HEK293T (cell line): ENCODE data around the gene LRTM1.

ENCODE experiments used
- CTCF ChIA-PET: fragments of 350-600 bp; formaldehyde crosslinking; extraction: SDS; loops from one replicate; lab custom pipeline; 2021; ENCODE audit warnings: antibody characterized with exemption, inconsistent platforms; lab: Yijun Ruan, JAX
- POLR2A ChIA-PET: fragments of 350-600 bp; formaldehyde crosslinking; extraction: SDS; loops from one replicate; lab custom pipeline; 2020; ENCODE audit warnings: antibody characterized with exemption, inconsistent platforms; lab: Yijun Ruan, JAX
- DNase-seq: peaks from one replicate; pipeline ENCODE4 v3.0.0; 2012; ENCODE audit warnings: mixed read lengths; ENCODE audit errors: extremely low spot score
- ARNT ChIP-seq: fragments of 450-650 bp; IDR thresholded peaks from 2 replicates; pipeline ENCODE4 v1.6.1; 2017; ENCODE audit warnings: mild to moderate bottlenecking
- BHLHE40 ChIP-seq: fragments of 450-650 bp; IDR thresholded peaks from 2 replicates; pipeline ENCODE4 v1.6.1; 2016; ENCODE audit warnings: mild to moderate bottlenecking, moderate library complexity, borderline replicate concordance
- CTBP1 ChIP-seq: fragments of 450-650 bp; IDR thresholded peaks from 2 replicates; pipeline ENCODE4 v1.6.1; 2016; ENCODE audit warnings: borderline replicate concordance
- ELF4 ChIP-seq: fragments of 450-650 bp; IDR thresholded peaks from 2 replicates; pipeline ENCODE4 v1.6.1; 2017; ENCODE audit warnings: antibody characterized with exemption
- FOXA1 ChIP-seq: fragments of 450-650 bp; IDR thresholded peaks from 2 replicates; pipeline ENCODE4 v1.6.1; 2016; ENCODE audit warnings: mild to moderate bottlenecking
- FOXK2 ChIP-seq: fragments of 450-650 bp; IDR thresholded peaks from 2 replicates; pipeline ENCODE4 v1.6.1; 2016; ENCODE audit warnings: mild to moderate bottlenecking
- FOXM1 ChIP-seq: fragments of 450-650 bp; IDR thresholded peaks from 2 replicates; pipeline ENCODE4 v1.6.1; 2017; ENCODE audit warnings: mild to moderate bottlenecking, borderline replicate concordance
- HDGF ChIP-seq: fragments of 450-650 bp; IDR thresholded peaks from 2 replicates; pipeline ENCODE4 v1.6.1; 2017; ENCODE audit warnings: antibody characterized with exemption, borderline replicate concordance
- L3MBTL2 ChIP-seq: fragments of 450-650 bp; conservative IDR thresholded peaks from 2 replicates; pipeline ENCODE4 v1.6.1; 2016; ENCODE audit warnings: mild to moderate bottlenecking
- LEF1 ChIP-seq: fragments of 450-650 bp; IDR thresholded peaks from 2 replicates; pipeline ENCODE4 v1.6.1; 2017; ENCODE audit warnings: mild to moderate bottlenecking, borderline replicate concordance
- NFRKB ChIP-seq: fragments of 450-650 bp; IDR thresholded peaks from 2 replicates; pipeline ENCODE4 v1.6.1; 2016; ENCODE audit warnings: mild to moderate bottlenecking, moderate library complexity
- PKNOX1 ChIP-seq: fragments of 450-650 bp; IDR thresholded peaks from 2 replicates; pipeline ENCODE4 v1.6.1; 2016
- SP1 ChIP-seq: fragments of 450-650 bp; IDR thresholded peaks from 2 replicates; pipeline ENCODE4 v1.6.1; 2017
- SUZ12 ChIP-seq: fragments of 450-650 bp; IDR thresholded peaks from 2 replicates; pipeline ENCODE4 v1.6.1; 2016; ENCODE audit warnings: mild to moderate bottlenecking
- TARDBP ChIP-seq: fragments of 450-650 bp; IDR thresholded peaks from 2 replicates; pipeline ENCODE4 v1.6.1; 2016
- ZNF384 ChIP-seq: fragments of 450-650 bp; IDR thresholded peaks from 2 replicates; pipeline ENCODE4 v1.6.1; 2016

Gene LRTM1

GRCh38 chr3:54915976-54916375 is 11.9 kb downstream of the LRTM1 start:
- DNase-seq = no peak
- CTCF ChIA-PET = no interaction called here
- POLR2A ChIA-PET = no interaction called here
- TF ChIP-seq FOXA1 (no peak), HDGF (no peak), TARDBP (no peak), LEF1 (no peak), ARNT (no peak), NFRKB (no peak), FOXK2 (no peak), ELF4 (no peak), BHLHE40 (no peak), SUZ12 (no peak)

GRCh38 chr3:54915181-54915580 is 12.7 kb downstream of the LRTM1 start:
- DNase-seq = no peak
- ChIA-PET CTCF (no interaction called here), POLR2A (no interaction called here)
- TF ChIP-seq SUZ12 (no peak), LEF1 (no peak), ZNF384 (no peak), BHLHE40 (no peak), HDGF (no peak), SP1 (no peak), PKNOX1 (no peak), NFRKB (no peak), CTBP1 (no peak), FOXM1 (no peak), FOXA1 (no peak), FOXK2 (no peak), ARNT (no peak), L3MBTL2 (no peak)

GRCh38 chr3:54914180-54914579 is 13.7 kb downstream of the LRTM1 start:
- ChIA-PET POLR2A (no interaction called here), CTCF (no interaction called here)
- no peak for TF ChIP-seq ZNF384
- TF ChIP-seq SUZ12 = no peak
- no peak for TF ChIP-seq BHLHE40
- TF ChIP-seq L3MBTL2 = no peak
- TF ChIP-seq NFRKB = no peak
- TF ChIP-seq PKNOX1 = no peak
- TF ChIP-seq HDGF = no peak
- no peak for TF ChIP-seq ELF4
- no peak for TF ChIP-seq FOXK2
- TF ChIP-seq FOXM1 = no peak
- no peak for TF ChIP-seq FOXA1
- no peak for DNase-seq

- ChIA-PET CTCF (no interaction called here), POLR2A (no interaction called here)
- no peak for DNase-seq
Observed at GRCh38 chr3:54909191-54909590, 18.7 kb downstream of the LRTM1 start.

GRCh38 chr3:54906763-54907162 is 21.1 kb downstream of the LRTM1 start:
- CTCF ChIA-PET = no interaction called here
- TF ChIP-seq BHLHE40 (no peak), HDGF (no peak), ZNF384 (no peak), L3MBTL2 (no peak), TARDBP (no peak)
- POLR2A ChIA-PET = no interaction called here
- DNase-seq = no peak

More at GRCh38 chr3:54909191-54909590, 18.7 kb downstream of the LRTM1 start:
- TF ChIP-seq NFRKB = no peak
- no peak for TF ChIP-seq FOXK2
- no peak for TF ChIP-seq BHLHE40
- no peak for TF ChIP-seq HDGF
- TF ChIP-seq PKNOX1 = no peak
- no peak for TF ChIP-seq SUZ12
- TF ChIP-seq LEF1 = no peak
- no peak for TF ChIP-seq ELF4
- no peak for TF ChIP-seq SP1
- TF ChIP-seq TARDBP = no peak

- no peak for DNase-seq
- POLR2A ChIA-PET = no interaction called here
- CTCF ChIA-PET = no interaction called here
- TF ChIP-seq TARDBP = no peak
Observed at GRCh38 chr3:54905920-54906319, 21.9 kb downstream of the LRTM1 start.

GRCh38 chr3:54905261-54905888 is 22.5 kb downstream of the LRTM1 start:
- no peak for TF ChIP-seq CTBP1
- no peak for TF ChIP-seq FOXA1
- DNase-seq = no peak
- POLR2A ChIA-PET = no interaction called here
- CTCF ChIA-PET = no interaction called here
